ENCODE results near the gene CALHM1.
A peak's percentile ranks its signal among the peaks of the same experiment; 100 is the strongest.
"Not testable (repeated sequence)": the region's sequence is repeated elsewhere in the genome, so short reads cannot be mapped to it uniquely, and the experiment has no call there.

Gene CALHM1

GRCh38 chr10:103486635-103487409 lies 28.1 kb upstream of the CALHM1 start:
- not testable (repeated sequence) for DNase-seq (ENCODE audit: low spot score)

GRCh38 chr10:103481974-103482531 lies 23.4 kb upstream of the CALHM1 start:
- DNase-seq (ENCODE audit: low spot score), result peak; percentile 62

- no peak for DNase-seq (ENCODE audit: low spot score)
These were observed 21.8 kb upstream of the CALHM1 start for GRCh38 chr10:103480521-103480920.

GRCh38 chr10:103479135-103479534 lies 20.4 kb upstream of the CALHM1 start, which contains the start of gene CALHM3:
Gene CALHM3, minus strand, starts transcription at chr10:103479240. Its CDS starts 208 bp downstream, at chr10:103479032.
- DNase-seq (ENCODE audit: low spot score), result no peak

- no peak for DNase-seq (ENCODE audit: low spot score)
These were observed 20.0 kb upstream of the CALHM1 start for GRCh38 chr10:103478671-103479070.

- DNase-seq (ENCODE audit: low spot score), result no peak
These were observed 17.5 kb upstream of the CALHM1 start for GRCh38 chr10:103476046-103476768.

GRCh38 chr10:103475437-103475836 lies 16.7 kb upstream of the CALHM1 start:
- DNase-seq (ENCODE audit: low spot score), result no peak

GRCh38 chr10:103474077-103474476 lies 15.4 kb upstream of the CALHM1 start:
- no peak for DNase-seq (ENCODE audit: low spot score)

GRCh38 chr10:103473261-103473671 lies 14.6 kb upstream of the CALHM1 start:
- DNase-seq (ENCODE audit: low spot score), result no peak

GRCh38 chr10:103472005-103472404 lies 13.3 kb upstream of the CALHM1 start:
- no peak for DNase-seq (ENCODE audit: low spot score)

- no peak for DNase-seq (ENCODE audit: low spot score)
These were observed 12.3 kb upstream of the CALHM1 start for GRCh38 chr10:103470761-103471653.

- no peak for DNase-seq (ENCODE audit: low spot score)
These were observed 10.5 kb upstream of the CALHM1 start for GRCh38 chr10:103469201-103469600.

- DNase-seq (ENCODE audit: low spot score), result no peak
These were observed 8.7 kb upstream of the CALHM1 start for GRCh38 chr10:103467406-103467805.

GRCh38 chr10:103466734-103467133 lies 8.0 kb upstream of the CALHM1 start:
- DNase-seq (ENCODE audit: low spot score), result no peak

- DNase-seq (ENCODE audit: low spot score), result no peak
These were observed 6.9 kb upstream of the CALHM1 start for GRCh38 chr10:103465411-103466179.

- DNase-seq (ENCODE audit: low spot score), result no peak
These were observed 4.8 kb upstream of the CALHM1 start for GRCh38 chr10:103463499-103463898.

- DNase-seq (ENCODE audit: low spot score), result no peak
These were observed 915 bp upstream of the CALHM1 start for GRCh38 chr10:103459615-103460014.

GRCh38 chr10:103457896-103458583 lies 660 bp downstream of the CALHM1 start:
- no peak for DNase-seq (ENCODE audit: low spot score)

GRCh38 chr10:103457176-103457712 lies 1.5 kb downstream of the CALHM1 start:
- no peak for DNase-seq (ENCODE audit: low spot score)

GRCh38 chr10:103456074-103456660 lies 2.5 kb downstream of the CALHM1 start:
- no peak for DNase-seq (ENCODE audit: low spot score)
